Measurements from ENCODE around the gene IZUMO4. TPM values are rescaled to one million over a fixed set of nuclear protein-coding genes. Genes with fewer than 3 reads are reported as not detected.

IZUMO4 gene
- total RNA-seq, 1 experiment from 2014 or later: 285 TPM

- H2AFZ ChIP-seq (ENCODE audit: low read length): 0 out of 2 replicates have a peak within 1 kb of the TSS, but pooled peaks have one; percentile 5
- peaks cover 39% of the 10 kb centered on the region for H3K79me2 ChIP-seq (ENCODE audit: low read length)
- peak; percentile 96 for DNase-seq
- peaks cover 25% of the 10 kb centered on the region for H3K36me3 ChIP-seq (ENCODE audit: insufficient read depth, low read length)
- peak within 1 kb of the TSS; percentile 84 for H3K4me3 ChIP-seq (ENCODE audit: low read length)
- H3K4me1 ChIP-seq (ENCODE audit: low read length): peaks cover 68% of the 10 kb centered on the region
- no peaks in the 10 kb centered on the region for H3K27me3 ChIP-seq (ENCODE audit: low read length)
- peaks cover 45% of the 10 kb centered on the region for H4K20me1 ChIP-seq (ENCODE audit: insufficient read depth, low read depth, low read length)
- peak within 1 kb of the TSS; percentile 92 for H3K4me2 ChIP-seq (ENCODE audit: low read depth, low read length, poor library complexity, severe bottlenecking)
- H3K27ac ChIP-seq (ENCODE audit: low read length): peak within 1 kb of the TSS; percentile 93
- H3K9me3 ChIP-seq (ENCODE audit: low read length): no peaks in the 10 kb centered on the region
- H3K9ac ChIP-seq (ENCODE audit: low read length): peak within 1 kb of the TSS; percentile 93
- H3K9me2 ChIP-seq (replicated peaks; ENCODE audit: insufficient read depth, low read length): no peaks in the 10 kb centered on the region
Observed at GRCh38 chr19:2050991-2051772, 45.5 kb upstream of the IZUMO4 start, which contains the start of gene MKNK2. Gene MKNK2, minus strand, starts transcription at chr19:2051244. Its CDS starts 393 bp downstream, at chr19:2050851.

GRCh38 chr19:2051773-2052704 is 44.7 kb upstream of the IZUMO4 start:
- Histone ChIP-seq H4K20me1 (ENCODE audit: insufficient read depth, low read depth, low read length) (peaks cover 37% of the 10 kb centered on the region), H2AFZ (ENCODE audit: low read length) (peak overlapping the region; percentile 60; the same call in 1 of the 2 replicates), H3K9me3 (ENCODE audit: low read length) (no peaks in the 10 kb centered on the region), H3K36me3 (ENCODE audit: insufficient read depth, low read length) (peaks cover 18% of the 10 kb centered on the region; the same call in 1 of the 2 replicates), H3K79me2 (ENCODE audit: low read length) (peaks cover 34% of the 10 kb centered on the region), H3K4me2 (ENCODE audit: low read depth, low read length, poor library complexity, severe bottlenecking) (peak overlapping the region; percentile 37), H3K9ac (ENCODE audit: low read length) (peak overlapping the region; percentile 57), H3K4me3 (ENCODE audit: low read length) (peak overlapping the region; percentile 44; the same call in 1 of the 2 replicates), H3K9me2 (replicated peaks; ENCODE audit: insufficient read depth, low read length) (no peaks in the 10 kb centered on the region), H3K27ac (ENCODE audit: low read length) (peak overlapping the region; percentile 68), H3K4me1 (ENCODE audit: low read length) (peaks cover 65% of the 10 kb centered on the region), H3K27me3 (ENCODE audit: low read length) (no peaks in the 10 kb centered on the region)
- peak; percentile 69 for DNase-seq

- Histone ChIP-seq H3K9me2 (replicated peaks; ENCODE audit: insufficient read depth, low read length) (no peaks in the 10 kb centered on the region), H3K36me3 (ENCODE audit: insufficient read depth, low read length) (peaks cover 17% of the 10 kb centered on the region; the same call in 1 of the 2 replicates), H3K4me2 (ENCODE audit: low read depth, low read length, poor library complexity, severe bottlenecking) (no peak overlapping the region), H3K79me2 (ENCODE audit: low read length) (peaks cover 20% of the 10 kb centered on the region), H4K20me1 (ENCODE audit: insufficient read depth, low read depth, low read length) (peaks cover 20% of the 10 kb centered on the region), H3K27me3 (ENCODE audit: low read length) (no peaks in the 10 kb centered on the region), H3K9ac (ENCODE audit: low read length) (no peak overlapping the region), H3K9me3 (ENCODE audit: low read length) (no peaks in the 10 kb centered on the region), H3K4me3 (ENCODE audit: low read length) (no peak overlapping the region), H3K27ac (ENCODE audit: low read length) (no peak overlapping the region), H3K4me1 (ENCODE audit: low read length) (peaks cover 54% of the 10 kb centered on the region), H2AFZ (ENCODE audit: low read length) (no peak overlapping the region)
- DNase-seq: no peak
Observed at GRCh38 chr19:2053601-2054389, 42.9 kb upstream of the IZUMO4 start.

DNA sequence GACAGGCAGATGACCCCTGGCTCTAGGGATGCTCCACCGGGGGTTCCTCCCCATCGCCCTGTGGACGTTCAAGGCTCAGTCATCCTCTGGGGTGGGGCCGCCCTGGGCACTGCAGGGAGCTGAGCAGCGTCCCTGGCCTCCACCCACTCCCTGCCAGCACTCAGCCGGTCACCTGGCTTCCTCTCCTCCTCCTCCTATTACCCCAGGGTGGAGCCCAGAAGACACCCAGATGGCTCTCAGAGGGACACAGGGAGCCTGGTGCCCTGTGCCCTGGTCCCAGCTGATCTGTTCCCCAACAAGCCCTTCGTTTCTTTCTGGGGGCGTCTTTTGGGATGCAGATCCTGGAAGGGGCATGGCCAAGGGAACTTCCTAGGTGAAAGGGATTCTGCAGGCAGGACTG is 42.0 kb upstream of the IZUMO4 start:
- Histone ChIP-seq H3K79me2 (ENCODE audit: low read length) (peaks cover 10% of the 10 kb centered on the region), H3K27me3 (ENCODE audit: low read length) (no peaks in the 10 kb centered on the region), H3K9me3 (ENCODE audit: low read length) (no peaks in the 10 kb centered on the region), H3K4me3 (ENCODE audit: low read length) (no peak overlapping the region), H4K20me1 (ENCODE audit: insufficient read depth, low read depth, low read length) (peaks cover 10% of the 10 kb centered on the region), H3K27ac (ENCODE audit: low read length) (peak overlapping the region; percentile 50; the same call in 1 of the 2 replicates), H3K36me3 (ENCODE audit: insufficient read depth, low read length) (peaks cover 7% of the 10 kb centered on the region; the same call in 1 of the 2 replicates), H3K4me2 (ENCODE audit: low read depth, low read length, poor library complexity, severe bottlenecking) (peak overlapping the region; percentile 53), H3K4me1 (ENCODE audit: low read length) (peaks cover 54% of the 10 kb centered on the region), H3K9me2 (replicated peaks; ENCODE audit: insufficient read depth, low read length) (no peaks in the 10 kb centered on the region), H2AFZ (ENCODE audit: low read length) (no peak overlapping the region), H3K9ac (ENCODE audit: low read length) (peak overlapping the region; percentile 47)
- DNase-seq: peak; percentile 65

DNA sequence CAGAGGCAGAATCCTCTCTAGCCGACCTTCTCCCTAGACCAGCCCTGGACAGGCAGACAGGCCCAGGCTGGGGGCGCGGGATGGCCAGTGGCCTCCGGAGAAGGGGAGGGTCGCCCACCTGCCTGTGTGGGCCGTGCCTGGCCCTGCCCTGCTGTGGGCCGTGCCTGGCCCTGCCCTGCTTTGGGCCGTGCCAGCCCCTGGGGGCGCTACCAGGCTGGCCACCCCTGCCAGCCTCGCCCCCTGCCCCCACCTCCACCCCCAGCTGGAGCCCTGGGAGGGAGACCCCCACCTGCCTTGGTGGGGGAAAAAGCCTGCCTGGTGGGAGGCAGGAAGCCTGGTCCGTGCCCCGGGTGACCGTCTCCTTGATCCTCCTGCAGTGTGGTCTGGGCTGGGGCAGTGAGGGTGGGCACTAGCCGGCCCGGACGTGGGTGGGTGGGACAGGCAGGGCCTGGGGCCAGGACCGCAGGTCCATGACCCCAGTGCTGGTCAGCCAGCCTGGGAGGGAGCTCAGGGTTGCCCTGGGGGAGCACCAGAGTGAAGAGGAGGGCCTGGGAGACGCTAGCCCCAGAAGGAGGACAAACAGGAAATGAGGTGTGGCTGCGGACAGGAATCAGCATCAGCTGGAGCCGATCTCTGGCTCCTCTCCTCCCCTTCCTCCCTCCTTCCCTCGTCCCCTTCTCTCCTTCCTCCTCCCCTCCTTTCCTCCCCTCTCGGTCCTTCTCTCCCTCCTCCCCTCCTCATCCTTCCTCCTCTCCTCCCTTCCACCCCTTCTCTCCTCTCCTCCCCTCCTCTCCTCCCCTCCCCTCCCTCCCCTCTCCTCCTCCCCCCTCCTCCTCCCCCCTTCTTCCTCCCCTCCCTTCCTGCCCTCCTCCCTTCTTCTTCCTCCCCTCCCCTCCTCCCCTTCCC is 40.5 kb upstream of the IZUMO4 start:
- Histone ChIP-seq H3K36me3 (ENCODE audit: insufficient read depth, low read length) (no peaks in the 10 kb centered on the region), H2AFZ (ENCODE audit: low read length) (no peak overlapping the region; the same call in 1 of the 2 replicates), H4K20me1 (ENCODE audit: insufficient read depth, low read depth, low read length) (no peaks in the 10 kb centered on the region), H3K4me2 (ENCODE audit: low read depth, low read length, poor library complexity, severe bottlenecking) (peak overlapping the region; percentile 45), H3K9ac (ENCODE audit: low read length) (peak overlapping the region; percentile 60), H3K4me1 (ENCODE audit: low read length) (peaks cover 66% of the 10 kb centered on the region), H3K4me3 (ENCODE audit: low read length) (peak overlapping the region; percentile 42; the same call in 1 of the 2 replicates), H3K9me2 (replicated peaks; ENCODE audit: insufficient read depth, low read length) (no peaks in the 10 kb centered on the region), H3K27ac (ENCODE audit: low read length) (peak overlapping the region; percentile 35), H3K9me3 (ENCODE audit: low read length) (no peaks in the 10 kb centered on the region), H3K27me3 (ENCODE audit: low read length) (no peaks in the 10 kb centered on the region), H3K79me2 (ENCODE audit: low read length) (no peaks in the 10 kb centered on the region)
- DNase-seq: no peak

DNA sequence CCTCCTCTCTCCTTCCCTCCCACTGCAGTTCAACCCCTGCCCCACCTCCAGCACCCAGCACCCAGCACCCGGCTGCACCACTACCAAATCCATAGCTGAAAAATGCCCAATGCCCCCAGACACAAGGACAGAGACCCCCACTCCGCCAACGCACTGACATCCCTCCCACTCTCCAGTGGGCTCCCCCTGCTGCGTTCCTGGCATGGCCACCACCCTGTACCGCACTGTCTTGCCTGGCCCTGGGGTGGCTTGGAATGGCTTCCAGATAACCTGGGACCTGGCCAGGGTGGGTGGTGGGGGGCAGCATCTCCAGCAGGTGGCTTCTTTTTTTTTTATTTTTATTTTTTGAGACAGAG is 39.9 kb upstream of the IZUMO4 start:
- Histone ChIP-seq H3K27ac (ENCODE audit: low read length) (no peak overlapping the region), H3K27me3 (ENCODE audit: low read length) (no peaks in the 10 kb centered on the region), H3K36me3 (ENCODE audit: insufficient read depth, low read length) (no peaks in the 10 kb centered on the region), H3K4me3 (ENCODE audit: low read length) (no peak overlapping the region), H3K9me2 (replicated peaks; ENCODE audit: insufficient read depth, low read length) (no peaks in the 10 kb centered on the region), H3K4me2 (ENCODE audit: low read depth, low read length, poor library complexity, severe bottlenecking) (no peak overlapping the region), H3K9me3 (ENCODE audit: low read length) (no peaks in the 10 kb centered on the region), H3K4me1 (ENCODE audit: low read length) (peaks cover 62% of the 10 kb centered on the region), H4K20me1 (ENCODE audit: insufficient read depth, low read depth, low read length) (no peaks in the 10 kb centered on the region), H3K79me2 (ENCODE audit: low read length) (no peaks in the 10 kb centered on the region), H3K9ac (ENCODE audit: low read length) (no peak overlapping the region), H2AFZ (ENCODE audit: low read length) (no peak overlapping the region)
- no peak for DNase-seq

Data from Karpas-422 (cell line).